GM13977 (cell line): ENCODE data around the gene CCDC88A.

Source experiments
- DNase-seq: peaks from one replicate; pipeline ENCODE4 v3.0.0; 2012; ENCODE audit warnings: low spot score
- in situ Hi-C: fragments of 300-500 bp; cut with MboI; formaldehyde crosslinking; loops from one replicate; pipeline ENCODE4 v1.12.0; 2022; ENCODE audit warnings: low sequenced_read_pairs, low pct_unique_long_range_greater_than_20kb, mixed read lengths, inconsistent platforms; ENCODE audit not compliant: unreplicated experiment
- TF ChIP-seq, protein P1 (sequence below): IDR thresholded peaks from 2 replicates; pipeline ENCODE4 v1.5.1; 2012; ENCODE audit warnings: mild to moderate bottlenecking, control low read depth; ENCODE audit not compliant: insufficient read depth; ENCODE audit errors: extremely low read depth, missing control alignments

CCDC88A gene

DNA sequence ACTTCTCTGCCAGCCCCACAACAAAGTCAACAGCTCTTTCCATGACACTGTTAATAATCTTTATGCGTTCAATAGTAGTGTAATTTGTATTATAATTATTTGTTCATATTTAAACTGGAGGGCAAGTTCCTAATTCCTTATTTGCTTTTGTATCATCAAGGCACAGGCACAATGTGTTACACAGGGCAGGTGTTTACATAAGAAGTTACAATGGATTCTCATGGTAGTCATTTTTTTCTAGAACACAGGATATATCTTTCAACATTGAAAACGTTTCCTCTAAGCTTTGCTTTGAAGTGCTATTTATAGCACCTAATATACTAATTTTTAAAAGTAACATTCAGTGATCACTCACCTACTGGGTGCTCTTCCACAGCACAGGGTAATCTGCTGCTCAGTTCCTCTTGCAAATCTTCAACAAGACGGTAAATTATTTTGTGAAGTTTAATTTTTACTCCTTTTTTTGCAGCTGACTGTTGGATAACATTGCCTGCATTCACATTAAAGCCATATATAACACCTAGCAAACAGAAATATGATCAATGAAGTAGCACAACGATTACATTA lies 179.9 kb downstream of the CCDC88A start:
- in situ Hi-C loops, result no loop called here
- no peak for DNase-seq
- TF ChIP-seq, protein P1, sequence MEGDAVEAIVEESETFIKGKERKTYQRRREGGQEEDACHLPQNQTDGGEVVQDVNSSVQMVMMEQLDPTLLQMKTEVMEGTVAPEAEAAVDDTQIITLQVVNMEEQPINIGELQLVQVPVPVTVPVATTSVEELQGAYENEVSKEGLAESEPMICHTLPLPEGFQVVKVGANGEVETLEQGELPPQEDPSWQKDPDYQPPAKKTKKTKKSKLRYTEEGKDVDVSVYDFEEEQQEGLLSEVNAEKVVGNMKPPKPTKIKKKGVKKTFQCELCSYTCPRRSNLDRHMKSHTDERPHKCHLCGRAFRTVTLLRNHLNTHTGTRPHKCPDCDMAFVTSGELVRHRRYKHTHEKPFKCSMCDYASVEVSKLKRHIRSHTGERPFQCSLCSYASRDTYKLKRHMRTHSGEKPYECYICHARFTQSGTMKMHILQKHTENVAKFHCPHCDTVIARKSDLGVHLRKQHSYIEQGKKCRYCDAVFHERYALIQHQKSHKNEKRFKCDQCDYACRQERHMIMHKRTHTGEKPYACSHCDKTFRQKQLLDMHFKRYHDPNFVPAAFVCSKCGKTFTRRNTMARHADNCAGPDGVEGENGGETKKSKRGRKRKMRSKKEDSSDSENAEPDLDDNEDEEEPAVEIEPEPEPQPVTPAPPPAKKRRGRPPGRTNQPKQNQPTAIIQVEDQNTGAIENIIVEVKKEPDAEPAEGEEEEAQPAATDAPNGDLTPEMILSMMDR, result no peak
